Activated effector memory CD4-positive, alpha-beta T cell treated with anti-CD3 and anti-CD28 coated beads, Interleukin-2, amount 50 U/mL, for 16 hours (primary cell): ENCODE measurements around the gene PTPRN2.
A peak's percentile ranks its signal among the peaks of the same experiment; 100 is the strongest.

ENCODE experiments used
- DNase-seq: peaks from one replicate; pipeline ENCODE4 v3.0.0-alpha.2; 2020

PTPRN2 gene

DNA sequence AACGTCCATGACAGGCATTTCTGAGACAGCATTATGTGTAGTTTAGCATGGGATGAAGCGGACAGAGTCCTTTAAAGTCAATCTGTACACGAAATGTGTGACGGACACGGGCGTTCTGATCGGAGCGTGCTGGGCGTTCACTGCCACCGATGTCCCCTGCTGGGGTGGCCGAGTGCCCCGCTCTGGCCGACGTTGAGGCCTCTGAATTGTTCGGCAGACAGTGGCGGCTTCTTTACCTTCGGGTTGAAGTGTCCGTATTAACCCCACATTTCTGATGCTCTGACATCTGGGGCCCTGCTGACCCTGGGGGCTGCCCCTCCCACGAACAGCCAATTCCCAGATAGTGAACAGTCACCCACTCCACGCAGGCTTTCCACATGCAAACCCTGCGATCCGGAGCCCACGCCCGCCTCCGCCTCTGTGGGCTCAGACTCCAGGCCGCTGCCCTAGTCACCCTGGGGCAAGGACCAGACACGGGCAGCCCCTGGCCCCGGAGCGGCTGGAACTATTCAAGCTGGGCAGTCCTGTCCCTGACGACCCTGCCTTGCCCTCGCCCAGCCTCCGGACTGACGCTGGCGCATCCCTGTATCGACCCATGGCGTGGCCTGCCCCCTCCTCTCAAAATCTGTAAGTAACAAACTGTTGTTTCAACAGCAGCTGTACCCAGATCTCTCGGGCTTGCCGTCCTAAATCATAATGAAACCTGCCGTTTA lies 445.7 kb downstream of the PTPRN2 start:
- no peak for DNase-seq

DNA sequence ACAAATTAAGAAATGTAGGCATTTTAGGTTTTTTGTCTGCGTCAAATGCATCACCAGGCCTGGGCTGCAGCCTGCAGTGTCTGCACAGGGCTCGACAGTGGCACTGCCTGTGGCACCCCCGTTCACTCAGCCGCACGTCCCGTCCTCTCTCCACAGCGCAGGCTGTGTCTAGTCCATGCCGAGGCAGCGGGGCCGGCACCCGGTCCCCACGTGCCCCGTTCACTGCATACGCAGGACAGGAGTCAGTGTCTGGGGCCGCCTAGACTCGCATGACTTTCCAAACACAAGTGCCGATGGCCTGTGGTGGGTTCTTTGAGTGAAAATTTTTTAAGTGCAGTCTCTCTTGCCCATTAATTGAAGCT lies 446.4 kb downstream of the PTPRN2 start:
- no peak for DNase-seq

DNA sequence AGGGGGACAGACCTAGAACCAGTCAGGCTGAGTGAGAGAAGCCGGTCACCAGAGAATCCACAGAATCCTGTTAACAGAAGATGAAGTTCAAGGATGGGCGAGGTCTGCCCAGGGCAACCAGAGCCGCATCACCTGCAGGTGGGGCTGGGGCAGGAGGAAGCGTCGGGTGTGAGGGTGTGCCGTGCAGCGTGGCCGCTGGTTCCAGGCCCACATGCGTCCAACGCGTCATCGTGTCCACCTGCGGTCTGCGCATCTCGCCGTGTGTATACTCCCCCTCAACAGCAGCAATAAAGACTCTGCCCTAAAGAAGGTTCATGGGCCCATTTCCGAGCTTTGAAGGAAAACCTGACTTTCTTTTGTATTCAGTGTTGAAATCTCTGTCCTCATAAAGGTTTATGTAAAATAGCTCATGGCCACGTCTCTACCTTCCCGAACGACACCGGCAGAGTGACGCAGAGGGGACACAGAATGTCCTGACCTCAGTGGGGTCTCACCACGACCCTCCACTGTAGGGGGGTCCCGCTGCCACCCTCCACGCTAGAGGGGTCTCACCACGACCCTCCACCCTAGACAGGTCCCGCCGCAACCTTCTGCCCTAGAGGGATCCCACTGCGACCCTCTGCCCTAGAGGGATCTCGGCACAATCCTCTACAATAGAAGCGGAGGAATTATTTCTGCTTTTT lies 446.9 kb downstream of the PTPRN2 start:
- no peak for DNase-seq

DNA sequence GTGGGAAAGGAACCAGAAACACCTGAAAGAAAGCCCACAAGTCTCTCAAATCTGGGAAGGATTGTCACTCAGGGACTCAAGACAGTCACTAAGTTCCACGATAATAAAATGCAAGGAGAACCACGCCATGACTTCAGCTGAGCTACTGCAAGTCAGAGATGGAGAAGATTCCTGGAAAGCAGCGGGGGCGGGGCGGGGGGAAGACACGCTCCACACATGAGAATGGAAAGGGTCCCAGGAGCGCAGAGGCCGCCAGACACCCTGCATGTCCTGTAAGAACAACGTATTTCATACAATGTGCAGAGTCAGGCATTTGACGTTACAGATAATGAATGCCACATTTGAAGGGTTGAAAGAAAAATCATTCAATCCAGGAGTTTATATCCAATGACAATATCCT lies 448.1 kb downstream of the PTPRN2 start:
- DNase-seq = no peak

DNA sequence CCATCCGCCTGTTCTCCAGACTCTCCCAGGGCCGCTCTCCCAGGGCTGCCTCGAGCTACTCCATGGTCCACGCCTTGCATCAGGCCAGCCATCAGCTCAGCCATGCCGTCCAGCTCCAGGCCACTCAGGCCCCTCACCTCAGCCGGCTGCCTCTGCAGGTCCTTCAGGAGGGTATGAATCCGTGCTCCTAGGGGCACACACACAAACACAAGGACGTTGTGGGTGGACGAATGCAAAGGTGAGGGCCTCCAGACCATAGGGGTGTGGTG lies 449.4 kb downstream of the PTPRN2 start:
- DNase-seq = no peak

DNA sequence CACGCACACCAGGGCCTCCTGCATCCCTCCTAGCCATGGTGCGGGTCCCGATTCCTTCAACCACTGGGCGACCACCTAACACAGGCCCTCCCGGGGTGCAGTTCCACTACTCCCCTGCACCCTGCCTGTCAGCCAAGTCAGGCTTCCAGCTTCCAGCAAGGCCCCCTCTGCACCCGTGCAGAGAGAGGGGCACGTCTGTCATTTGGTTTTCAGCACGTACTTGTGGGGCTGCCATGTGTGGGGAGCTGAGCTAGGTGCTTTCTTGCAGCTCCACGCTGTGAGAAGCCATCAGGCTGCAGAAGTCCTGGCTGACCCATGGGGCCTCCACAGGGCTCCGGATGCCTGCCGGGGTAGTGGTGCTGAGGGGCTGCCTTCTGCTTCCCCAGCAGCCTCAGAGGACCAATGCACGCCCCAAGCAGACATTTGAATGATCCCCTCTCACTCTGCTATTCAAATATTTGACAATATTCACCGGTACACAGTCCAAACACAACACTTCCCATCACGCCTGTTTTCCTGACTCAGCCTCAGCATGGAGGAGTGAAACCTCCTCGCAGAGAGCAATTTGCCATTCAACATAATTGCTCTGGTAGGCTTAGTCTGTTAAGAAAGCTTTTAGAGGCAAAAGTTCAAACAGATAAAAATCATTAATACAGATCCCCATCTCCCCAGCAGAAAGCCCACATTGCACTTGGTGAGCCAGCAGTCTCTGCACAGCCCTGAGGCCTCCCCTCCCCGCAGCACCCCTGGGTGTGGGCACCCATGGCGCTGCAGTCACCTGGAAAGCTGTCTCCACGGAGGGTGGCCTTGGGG lies 449.9 kb downstream of the PTPRN2 start:
- no peak for DNase-seq

DNA sequence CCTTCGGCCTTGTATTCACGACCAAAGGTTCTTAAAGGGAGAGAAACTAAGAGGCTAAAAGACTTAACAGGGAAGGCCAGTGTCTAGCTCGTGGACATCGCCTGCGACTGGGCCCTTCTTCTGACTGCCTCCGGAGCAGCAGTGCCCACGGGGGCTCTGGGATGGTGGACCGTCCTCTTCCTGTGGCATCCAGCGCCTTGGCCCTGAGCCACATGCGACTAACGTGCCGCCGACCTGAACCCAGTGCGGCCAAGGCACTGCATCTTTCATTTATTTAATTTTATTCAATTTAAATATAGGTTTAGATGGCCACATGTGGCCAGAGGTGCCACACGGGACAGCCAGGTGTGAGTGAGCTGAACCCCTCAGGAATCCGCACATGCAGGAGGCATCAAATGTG lies 451.7 kb downstream of the PTPRN2 start:
- no peak for DNase-seq

DNA sequence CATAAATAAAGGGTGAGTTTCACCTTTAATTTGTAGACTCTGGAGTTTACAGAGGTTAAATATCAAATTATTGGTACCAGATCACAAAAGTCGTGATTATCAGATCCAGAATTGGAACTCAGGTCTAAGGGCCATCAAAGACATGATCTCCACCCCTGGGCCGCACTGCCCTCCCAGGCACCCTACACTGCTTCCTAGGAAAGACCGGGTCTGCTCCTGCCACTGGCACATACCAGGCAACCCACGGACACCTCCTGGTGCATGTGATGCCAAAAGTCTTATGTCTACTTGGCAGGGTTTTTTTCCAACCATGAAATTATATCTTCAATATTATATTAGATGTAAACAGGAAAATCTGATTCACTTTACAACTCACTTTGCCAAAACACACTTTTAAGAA lies 452.8 kb downstream of the PTPRN2 start:
- no peak for DNase-seq

DNA sequence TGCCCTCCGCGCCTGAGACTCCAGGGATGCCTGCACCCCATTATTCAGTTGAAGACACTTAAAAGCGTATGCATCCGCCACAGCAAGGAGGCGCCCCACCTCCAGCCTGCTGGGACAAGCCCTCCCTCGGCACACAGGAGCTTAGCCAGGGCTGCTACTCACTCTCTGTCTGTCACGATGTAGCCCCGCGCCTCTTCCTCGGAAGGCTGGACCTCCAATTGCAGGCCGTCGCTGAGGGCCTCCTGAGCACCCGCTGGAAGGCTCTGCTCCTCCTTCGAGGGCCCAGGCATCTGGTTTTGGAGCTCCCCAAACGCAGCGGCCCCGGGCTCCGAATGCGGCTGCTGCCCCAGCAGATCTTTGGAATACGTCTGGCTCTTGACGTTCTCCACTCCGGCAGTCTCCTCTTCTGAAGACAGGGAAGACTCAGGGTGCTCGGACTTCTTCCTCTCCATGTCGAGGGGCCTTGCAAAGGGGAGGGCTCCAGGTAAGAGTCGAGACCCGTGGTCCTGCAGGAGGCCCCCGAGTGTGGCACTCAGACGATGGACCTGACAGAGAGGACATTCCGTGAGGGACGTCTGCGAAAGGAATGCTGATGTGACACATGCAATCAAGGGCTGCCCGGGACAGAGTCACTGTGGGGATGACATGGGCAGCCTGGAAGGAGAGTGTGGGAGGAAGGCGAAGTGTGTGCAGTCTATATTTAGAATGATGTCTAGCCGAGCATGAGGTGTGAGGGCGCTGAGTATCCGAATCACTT lies 453.9 kb downstream of the PTPRN2 start:
- no peak for DNase-seq

DNA sequence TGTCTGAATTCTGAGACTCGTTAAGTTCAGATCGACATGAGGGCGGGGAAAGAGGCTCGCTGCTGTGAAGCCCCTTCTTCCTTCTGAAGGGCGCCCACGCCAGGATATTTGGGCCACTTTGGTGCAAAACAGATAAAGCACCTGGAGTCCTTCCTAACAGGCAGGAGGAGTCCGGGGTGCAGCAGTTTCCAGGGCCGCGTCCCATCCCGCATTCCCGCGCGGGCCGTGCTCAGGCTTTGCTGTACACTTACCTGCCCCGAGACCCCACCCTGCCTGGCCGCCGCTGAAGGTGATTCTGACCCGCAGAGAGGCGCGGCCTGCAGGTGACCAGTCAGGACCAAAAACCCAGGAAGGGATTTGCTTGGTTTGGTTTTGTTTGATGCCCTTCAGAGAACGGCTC lies 454.6 kb downstream of the PTPRN2 start:
- no peak for DNase-seq

DNA sequence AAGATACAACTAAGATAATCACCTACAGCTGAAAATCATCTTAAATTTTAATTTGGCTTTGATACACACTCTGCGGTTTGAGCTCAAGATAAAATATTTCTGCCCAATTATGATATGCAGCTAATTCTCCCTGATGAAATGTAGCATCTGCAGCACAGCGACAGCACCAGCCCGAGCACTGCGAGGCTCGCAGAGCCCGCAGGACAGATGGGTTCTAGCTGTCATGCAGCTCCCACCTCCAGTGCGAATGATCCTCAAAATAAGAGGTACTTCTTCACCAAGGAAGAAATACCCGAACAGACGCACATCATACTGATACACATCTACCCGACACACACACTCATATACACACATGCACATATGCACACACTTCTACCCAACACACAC lies 457.6 kb downstream of the PTPRN2 start:
- DNase-seq = no peak

DNA sequence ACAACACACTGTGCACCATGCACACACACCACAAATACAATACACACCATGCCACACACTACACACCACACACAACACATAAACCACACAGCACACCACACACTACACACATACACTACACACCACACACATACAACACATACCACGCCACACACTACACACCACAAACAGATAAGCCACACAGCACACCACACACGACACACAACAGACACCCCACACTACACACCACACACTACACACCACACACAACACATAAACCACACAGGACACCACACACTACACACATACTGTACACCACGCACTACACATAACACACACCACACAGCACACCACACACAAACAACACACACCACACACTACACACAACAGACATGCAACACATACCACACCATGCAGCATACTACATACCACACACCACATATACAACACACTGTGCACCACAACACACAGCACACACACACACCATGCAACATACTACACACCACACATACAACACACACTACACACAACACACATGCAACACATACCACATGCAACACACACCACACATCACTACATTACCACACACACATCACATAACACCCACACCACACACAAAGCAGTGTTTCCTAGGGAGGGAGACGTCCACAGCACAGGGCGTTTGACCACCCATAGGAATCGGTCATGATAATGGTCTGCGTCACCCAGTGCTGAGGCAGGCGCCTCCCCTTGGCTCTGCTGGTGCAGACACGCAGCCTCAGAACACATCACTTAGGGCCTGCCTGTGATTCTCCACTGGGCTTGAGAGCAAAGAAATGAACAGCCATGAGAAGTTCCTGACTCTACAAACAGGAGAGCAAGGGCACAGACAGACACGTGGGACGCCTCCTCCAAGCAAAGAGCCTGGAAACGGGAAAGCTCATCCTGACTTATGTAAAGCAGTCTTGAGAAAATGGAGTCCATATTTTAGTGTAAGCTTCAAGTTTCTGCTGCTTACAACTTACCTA lies 458.3 kb downstream of the PTPRN2 start:
- peak; percentile 1 for DNase-seq

DNA sequence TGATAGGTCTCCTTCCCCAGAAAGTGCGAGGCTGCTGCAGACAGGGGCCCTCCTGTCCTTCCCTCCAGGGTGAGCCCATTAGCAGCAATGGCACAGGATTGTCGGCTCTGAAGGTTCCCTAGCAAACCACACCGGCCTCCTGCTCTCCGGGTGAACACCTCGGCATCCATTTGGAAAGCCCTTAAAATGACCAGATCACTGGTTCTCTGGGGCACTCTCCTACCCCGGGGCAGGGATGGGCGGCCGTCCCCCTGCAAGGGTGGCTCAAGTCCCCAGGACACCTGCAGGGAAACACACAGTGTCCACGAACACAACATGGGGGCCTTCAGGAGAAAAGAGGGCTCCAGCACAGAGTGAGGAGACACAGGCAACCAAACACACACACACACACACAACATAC lies 459.1 kb downstream of the PTPRN2 start:
- DNase-seq = peak; percentile 28

DNA sequence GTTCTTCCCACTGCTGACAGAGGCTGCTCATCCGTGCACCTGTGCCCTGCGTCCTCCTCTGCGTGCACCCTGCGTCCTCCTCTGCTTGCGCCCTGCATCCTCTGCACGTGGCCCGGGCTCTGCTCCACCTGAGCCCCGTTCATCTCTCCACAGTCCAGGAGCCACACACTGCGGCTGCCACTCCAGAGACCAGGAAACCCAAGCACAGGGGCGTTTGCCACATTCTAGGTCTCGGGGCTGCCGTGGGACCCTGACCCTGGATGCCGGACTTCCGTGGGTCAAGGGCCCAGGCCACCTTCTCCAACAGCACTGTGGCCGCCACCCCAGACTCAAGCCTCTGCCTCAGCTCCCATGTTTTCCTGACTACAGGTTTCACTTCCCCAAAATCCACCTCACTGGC lies 460.4 kb downstream of the PTPRN2 start:
- DNase-seq = peak; percentile 50

DNA sequence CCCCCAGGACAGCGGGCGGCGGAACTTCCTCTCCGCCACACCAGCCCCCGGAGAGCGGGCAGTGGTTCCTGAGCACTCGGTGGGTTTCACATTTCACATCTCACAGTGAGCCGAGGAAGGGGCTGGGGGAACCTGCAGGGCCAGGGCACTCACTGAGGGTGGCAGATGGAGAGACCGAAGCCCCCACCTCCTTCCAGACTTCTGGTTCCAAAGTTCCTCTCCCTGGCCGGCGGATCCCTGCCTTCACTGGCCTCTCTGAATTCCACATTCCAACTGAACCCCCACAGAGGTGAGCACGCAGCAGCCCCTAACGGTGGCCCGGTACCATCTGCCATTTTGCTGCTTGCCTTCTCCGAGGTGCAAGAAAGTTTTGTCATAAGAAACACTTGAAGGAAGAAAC lies 461.0 kb downstream of the PTPRN2 start:
- peak; percentile 22 for DNase-seq

DNA sequence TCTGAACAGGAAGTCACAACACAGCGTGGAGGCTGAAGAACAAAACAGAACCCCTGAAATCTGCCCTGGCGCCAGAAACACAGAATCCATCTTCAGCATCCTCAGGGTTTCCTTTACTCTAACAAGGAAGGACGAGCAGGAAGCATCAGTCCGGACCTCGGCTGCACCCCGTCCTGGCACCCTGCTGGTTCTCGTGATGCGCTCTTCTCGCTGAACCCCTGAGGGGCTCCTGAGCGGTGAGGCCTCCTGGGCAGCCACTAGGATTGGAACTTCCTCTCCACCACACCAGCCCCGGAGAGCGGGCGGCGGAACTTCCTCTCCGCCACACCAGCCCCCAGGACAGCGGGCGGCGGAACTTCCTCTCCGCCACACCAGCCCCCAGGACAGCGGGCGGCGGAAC lies 461.9 kb downstream of the PTPRN2 start:
- no peak for DNase-seq

DNA sequence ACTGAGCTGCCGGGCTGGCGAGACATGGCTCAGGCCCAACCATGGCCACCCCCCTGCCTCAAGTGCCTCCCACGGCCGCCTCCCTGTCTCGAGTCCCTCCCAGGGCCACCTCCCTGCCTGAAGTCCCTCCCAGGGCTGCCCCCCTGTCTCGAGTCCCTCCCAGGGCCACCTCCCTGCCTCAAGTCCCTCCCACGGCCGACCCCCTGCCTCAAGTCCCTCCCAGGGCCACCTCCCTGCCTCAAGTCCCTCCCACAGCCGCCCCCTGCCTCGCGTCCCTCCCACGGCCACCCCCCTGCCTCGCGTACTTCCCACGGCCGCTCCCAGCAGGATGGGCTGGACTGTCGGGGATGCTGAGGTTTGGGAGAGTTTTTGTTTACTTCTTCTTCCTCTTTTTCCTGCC lies 462.5 kb downstream of the PTPRN2 start:
- no peak for DNase-seq

DNA sequence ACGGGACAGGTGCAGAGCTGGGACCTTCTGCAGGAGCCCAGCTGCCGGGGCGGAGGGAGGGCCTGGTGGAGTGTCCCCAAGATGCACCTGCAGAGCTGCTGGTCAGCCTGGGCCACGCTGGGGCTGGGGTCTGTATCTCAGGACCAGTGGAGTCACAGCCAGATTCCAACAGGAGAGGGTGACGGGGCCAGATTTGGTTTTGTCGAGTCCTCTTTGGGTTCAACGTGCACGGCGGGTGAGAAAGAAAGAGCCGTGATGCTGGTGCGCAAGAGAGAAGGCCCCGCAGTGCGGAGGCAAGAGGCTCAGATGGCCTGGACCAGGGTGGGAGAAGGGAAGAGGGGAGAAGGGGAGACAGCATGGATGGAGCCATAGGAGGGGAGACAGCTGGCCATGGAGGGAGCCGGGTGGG lies 462.9 kb downstream of the PTPRN2 start:
- DNase-seq = no peak

DNA sequence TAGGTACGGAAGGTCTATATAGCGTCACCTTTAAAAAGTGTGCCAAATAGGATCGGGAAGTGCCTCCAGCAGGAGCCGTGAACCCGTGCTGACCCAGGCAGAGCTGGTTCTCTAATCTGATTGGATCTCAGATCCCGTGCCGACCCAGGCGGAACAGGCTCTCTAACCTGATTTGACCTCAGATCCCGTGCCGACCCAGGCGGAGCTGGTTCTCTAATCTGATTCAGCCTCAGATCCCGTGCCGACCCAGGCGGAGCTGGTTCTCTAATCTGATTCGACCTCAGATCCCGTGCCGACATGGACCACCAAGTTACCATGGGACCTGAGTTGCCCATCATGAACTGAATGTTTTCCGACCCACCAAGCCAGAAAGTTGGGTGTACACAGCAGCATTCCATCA lies 463.9 kb downstream of the PTPRN2 start:
- DNase-seq = no peak

DNA sequence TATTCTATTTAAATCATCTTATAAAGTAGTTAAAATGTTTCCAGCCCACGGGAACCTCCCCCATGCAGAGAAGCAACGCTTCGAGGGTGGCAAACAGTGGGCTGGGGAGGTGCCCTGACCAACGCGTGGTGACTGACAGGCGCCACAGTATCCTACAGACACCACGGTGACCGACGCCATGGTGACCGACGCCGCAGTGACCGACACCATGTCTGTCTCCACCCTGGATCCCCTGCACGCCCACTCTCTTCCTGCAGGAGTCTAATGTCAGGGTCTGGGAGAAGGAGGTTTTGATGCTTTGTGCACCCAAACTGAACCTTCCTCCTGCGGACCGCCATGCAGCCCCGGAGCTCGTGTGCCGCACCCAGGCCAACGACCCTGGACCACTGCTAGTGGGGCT lies 464.4 kb downstream of the PTPRN2 start:
- no peak for DNase-seq

DNA sequence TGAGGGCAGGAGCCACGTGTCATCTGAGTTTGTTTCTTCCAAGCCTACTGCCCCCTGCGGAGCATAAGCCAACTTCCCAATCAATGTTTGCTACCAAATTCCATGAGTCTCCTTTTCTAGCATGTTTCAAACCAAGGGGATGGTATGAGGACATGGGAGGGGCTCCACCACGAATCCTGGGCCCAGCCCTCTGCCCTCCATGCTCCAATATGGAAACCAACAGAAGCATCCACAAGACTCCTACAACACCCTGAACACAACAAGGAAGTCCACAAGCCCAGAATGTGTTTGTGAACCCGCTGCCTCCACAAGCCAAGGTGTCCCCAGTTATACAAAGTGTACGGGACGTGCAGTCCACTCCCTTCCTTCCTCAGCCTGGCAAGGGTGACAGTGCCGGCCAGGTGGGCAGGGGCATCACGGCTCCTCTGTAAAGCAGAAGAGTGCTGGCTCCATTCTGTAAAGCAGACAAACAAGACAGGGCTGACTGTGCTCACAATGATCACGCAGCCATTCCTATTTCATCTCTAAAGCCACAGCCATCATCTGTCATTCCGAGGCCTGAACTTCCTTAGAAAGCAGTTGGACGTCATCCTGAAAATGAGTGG lies 466.1 kb downstream of the PTPRN2 start:
- DNase-seq = no peak

DNA sequence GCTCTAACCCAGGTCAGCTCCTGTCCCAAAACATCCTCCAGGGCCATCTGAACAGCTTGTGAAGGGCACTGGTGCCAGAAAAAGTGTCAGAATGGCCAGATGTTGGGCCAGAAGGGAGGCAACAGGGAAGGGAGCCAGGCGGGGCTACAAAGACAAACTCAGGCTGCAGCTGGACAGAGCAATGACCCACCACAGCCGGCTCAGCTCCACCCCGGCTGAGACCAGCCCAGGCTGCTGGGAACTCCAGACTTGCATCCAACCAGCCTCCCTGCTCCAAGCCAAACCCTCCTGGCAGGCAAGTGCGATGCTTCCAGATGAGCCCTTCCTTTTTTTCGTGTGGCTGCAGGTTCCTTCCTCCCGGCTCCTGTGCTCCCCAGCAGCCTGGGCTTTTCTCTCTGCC lies 466.9 kb downstream of the PTPRN2 start:
- DNase-seq = no peak
